ENCODE data around the gene CERS6. TPM values are rescaled to one million over a fixed set of nuclear protein-coding genes. Genes with fewer than 3 reads are reported as not detected.
A peak's percentile ranks its signal among the peaks of the same experiment; 100 is the strongest.

The CERS6 gene
- total and polyA plus RNA-seq, 8 donors, result 18.8 to 24.5 (median 22.1) TPM

- intact Hi-C loops (cut with DNase I), result no loop called here
- ATAC-seq (no peak), DNase-seq (no peak)
- Histone ChIP-seq H3K36me3 (no peaks in the 10 kb centered on the region), H3K27me3 (no peaks in the 10 kb centered on the region), H3K4me1 (peaks cover 0 to 3% of the 10 kb centered on the region in 2 donors), H3K4me3 (no peak overlapping the region), H3K9me3 (no peaks in the 10 kb centered on the region), H3K27ac (no peak overlapping the region)
- TF ChIP-seq CTCF (IDR thresholded peaks at IDR 0.05), result no peak
Measured at GRCh38 chr2:168794968-168795367, 338.9 kb downstream of the CERS6 start.

GRCh38 chr2:168796090-168796577, 340.1 kb downstream of the CERS6 start:
- Histone ChIP-seq H3K4me1 (peaks cover 0 to 3% of the 10 kb centered on the region in 2 donors), H3K4me3 (no peak overlapping the region), H3K36me3 (no peaks in the 10 kb centered on the region), H3K27me3 (no peaks in the 10 kb centered on the region), H3K27ac (peak overlapping the region in 1 of 2 donors; percentile 57), H3K9me3 (no peaks in the 10 kb centered on the region)
- DNase-seq (no peak), ATAC-seq (no peak)
- no peak for TF ChIP-seq CTCF (IDR thresholded peaks at IDR 0.05)
- intact Hi-C loops (cut with DNase I), result no loop called here

GRCh38 chr2:168796583-168797285, 340.7 kb downstream of the CERS6 start:
- no peak for ATAC-seq
- H3K36me3 ChIP-seq, result no peaks in the 10 kb centered on the region
- H3K4me3 ChIP-seq, result no peak overlapping the region
- no peaks in the 10 kb centered on the region for H3K9me3 ChIP-seq
- peak in 1 of 4 donors; percentile 16 for DNase-seq
- intact Hi-C loops (cut with DNase I), result no loop called here
- no peaks in the 10 kb centered on the region for H3K27me3 ChIP-seq
- TF ChIP-seq CTCF (IDR thresholded peaks at IDR 0.05), result no peak
- H3K4me1 ChIP-seq, result peaks cover 0 to 3% of the 10 kb centered on the region in 2 donors
- peak overlapping the region in 1 of 2 donors; percentile 57 for H3K27ac ChIP-seq

GRCh38 chr2:168797286-168797655, 341.2 kb downstream of the CERS6 start:
- intact Hi-C loops (cut with DNase I), result no loop called here
- Histone ChIP-seq H3K4me3 (no peak overlapping the region), H3K36me3 (no peaks in the 10 kb centered on the region), H3K4me1 (peaks cover 0 to 3% of the 10 kb centered on the region in 2 donors), H3K9me3 (no peaks in the 10 kb centered on the region), H3K27ac (no peak overlapping the region), H3K27me3 (no peaks in the 10 kb centered on the region)
- no peak for ATAC-seq
- no peak for DNase-seq
- TF ChIP-seq CTCF (IDR thresholded peaks at IDR 0.05), result no peak

GRCh38 chr2:168798076-168798887, 342.2 kb downstream of the CERS6 start:
- ATAC-seq (no peak), DNase-seq (no peak)
- intact Hi-C loops (cut with DNase I), result no loop called here
- H3K36me3 ChIP-seq, result no peaks in the 10 kb centered on the region
- H3K27me3 ChIP-seq, result no peaks in the 10 kb centered on the region
- no peaks in the 10 kb centered on the region for H3K9me3 ChIP-seq
- H3K4me3 ChIP-seq, result no peak overlapping the region
- H3K4me1 ChIP-seq, result peaks cover 3% of the 10 kb centered on the region in 2 donors
- H3K27ac ChIP-seq, result no peak overlapping the region
- no peak for TF ChIP-seq CTCF (IDR thresholded peaks at IDR 0.05)
